PFSK-1 (cell line): ENCODE data around the gene AMPD2.

Experiments used
- FOXP2 ChIP-seq: optimal IDR thresholded peaks from 2 replicates; pipeline ENCODE3; 2011; ENCODE audit warnings: borderline replicate concordance, control low read depth, inconsistent platforms; ENCODE audit not compliant: insufficient read depth; ENCODE audit errors: extremely low read length, extremely low read depth
- POLR2AphosphoS5 ChIP-seq: IDR thresholded peaks from 2 replicates; pipeline ENCODE4 v1.6.1; 2012; ENCODE audit warnings: low read depth, mild to moderate bottlenecking, control low read depth, low read length, moderate library complexity
- SIN3A ChIP-seq: IDR thresholded peaks from 2 replicates; pipeline ENCODE4 v1.6.1; 2012; ENCODE audit warnings: mild to moderate bottlenecking, low read length, moderate library complexity, borderline replicate concordance; ENCODE audit not compliant: insufficient read depth
- TAF1 ChIP-seq: IDR thresholded peaks from 2 replicates; pipeline ENCODE4 v1.6.1; 2012; ENCODE audit warnings: low read length, control low read depth, borderline replicate concordance; ENCODE audit not compliant: insufficient read depth
- TF ChIP-seq, protein P1 (sequence below), 2 experiments: IDR thresholded peaks; 2 replicates each; pipeline versions ENCODE4 v1.6.1 to v1.8.0; 2011 to 2012; ENCODE audit warnings: low read depth in 2 of 2, low read length in 2 of 2, control low read depth in 1 of 2, inconsistent platforms in 1 of 2, mild to moderate bottlenecking in 1 of 2, moderate library complexity in 1 of 2; ENCODE audit not compliant: insufficient read depth in 1 of 2

Gene AMPD2

DNA sequence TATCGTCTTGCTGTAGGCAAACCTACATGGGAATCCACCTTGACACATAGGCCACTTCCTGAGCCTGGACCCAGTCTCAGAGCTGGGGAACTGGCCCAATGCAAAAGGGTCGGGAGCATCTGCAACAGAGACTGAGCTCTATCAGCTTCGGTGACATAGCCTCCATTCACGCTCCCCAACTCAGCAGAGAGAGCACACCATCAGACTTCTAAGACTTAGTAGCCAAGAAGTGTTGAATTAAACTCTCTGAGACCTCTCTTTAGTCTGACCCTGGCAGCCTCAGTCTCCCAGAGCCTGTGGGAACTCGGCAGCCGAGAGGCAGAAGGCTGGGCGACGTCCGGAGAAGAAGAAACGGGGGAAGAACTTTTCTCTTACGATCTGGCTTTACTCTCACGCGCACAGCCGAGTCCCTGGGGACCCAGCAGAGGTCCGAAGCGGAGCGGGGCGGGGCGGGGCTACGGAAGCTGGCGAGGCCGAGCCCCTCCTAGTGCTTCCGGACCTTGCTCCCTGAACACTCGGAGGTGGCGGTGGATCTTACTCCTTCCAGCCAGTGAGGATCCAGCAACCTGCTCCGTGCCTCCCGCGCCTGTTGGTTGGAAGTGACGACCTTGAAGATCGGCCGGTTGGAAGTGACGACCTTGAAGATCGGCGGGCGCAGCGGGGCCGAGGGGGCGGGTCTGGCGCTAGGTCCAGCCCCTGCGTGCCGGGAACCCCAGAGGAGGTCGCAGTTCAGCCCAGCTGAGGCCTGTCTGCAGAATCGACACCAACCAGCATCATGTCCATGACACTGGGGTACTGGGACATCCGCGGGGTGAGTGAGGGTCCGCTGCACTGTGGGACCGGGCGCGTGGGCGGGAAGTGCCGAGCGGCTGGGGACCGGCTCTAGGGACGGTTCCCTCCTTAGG, 36.2 kb downstream of the AMPD2 start, which contains the start of gene GSTM4:
GSTM4 (plus strand) TSS at position 485 of the 905 bp plus-strand sequence; CDS start at position 776, 291 bp downstream.
- TF ChIP-seq TAF1 (no peak), FOXP2 (no peak), SIN3A (no peak), POLR2AphosphoS5 (no peak)
- TF ChIP-seq, protein P1, sequence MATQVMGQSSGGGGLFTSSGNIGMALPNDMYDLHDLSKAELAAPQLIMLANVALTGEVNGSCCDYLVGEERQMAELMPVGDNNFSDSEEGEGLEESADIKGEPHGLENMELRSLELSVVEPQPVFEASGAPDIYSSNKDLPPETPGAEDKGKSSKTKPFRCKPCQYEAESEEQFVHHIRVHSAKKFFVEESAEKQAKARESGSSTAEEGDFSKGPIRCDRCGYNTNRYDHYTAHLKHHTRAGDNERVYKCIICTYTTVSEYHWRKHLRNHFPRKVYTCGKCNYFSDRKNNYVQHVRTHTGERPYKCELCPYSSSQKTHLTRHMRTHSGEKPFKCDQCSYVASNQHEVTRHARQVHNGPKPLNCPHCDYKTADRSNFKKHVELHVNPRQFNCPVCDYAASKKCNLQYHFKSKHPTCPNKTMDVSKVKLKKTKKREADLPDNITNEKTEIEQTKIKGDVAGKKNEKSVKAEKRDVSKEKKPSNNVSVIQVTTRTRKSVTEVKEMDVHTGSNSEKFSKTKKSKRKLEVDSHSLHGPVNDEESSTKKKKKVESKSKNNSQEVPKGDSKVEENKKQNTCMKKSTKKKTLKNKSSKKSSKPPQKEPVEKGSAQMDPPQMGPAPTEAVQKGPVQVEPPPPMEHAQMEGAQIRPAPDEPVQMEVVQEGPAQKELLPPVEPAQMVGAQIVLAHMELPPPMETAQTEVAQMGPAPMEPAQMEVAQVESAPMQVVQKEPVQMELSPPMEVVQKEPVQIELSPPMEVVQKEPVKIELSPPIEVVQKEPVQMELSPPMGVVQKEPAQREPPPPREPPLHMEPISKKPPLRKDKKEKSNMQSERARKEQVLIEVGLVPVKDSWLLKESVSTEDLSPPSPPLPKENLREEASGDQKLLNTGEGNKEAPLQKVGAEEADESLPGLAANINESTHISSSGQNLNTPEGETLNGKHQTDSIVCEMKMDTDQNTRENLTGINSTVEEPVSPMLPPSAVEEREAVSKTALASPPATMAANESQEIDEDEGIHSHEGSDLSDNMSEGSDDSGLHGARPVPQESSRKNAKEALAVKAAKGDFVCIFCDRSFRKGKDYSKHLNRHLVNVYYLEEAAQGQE (IDR thresholded peaks at IDR 0.05; ENCODE audit: insufficient read depth in 1 of 2, low read depth in 2 of 2, low read length in 2 of 2): no peak

DNA sequence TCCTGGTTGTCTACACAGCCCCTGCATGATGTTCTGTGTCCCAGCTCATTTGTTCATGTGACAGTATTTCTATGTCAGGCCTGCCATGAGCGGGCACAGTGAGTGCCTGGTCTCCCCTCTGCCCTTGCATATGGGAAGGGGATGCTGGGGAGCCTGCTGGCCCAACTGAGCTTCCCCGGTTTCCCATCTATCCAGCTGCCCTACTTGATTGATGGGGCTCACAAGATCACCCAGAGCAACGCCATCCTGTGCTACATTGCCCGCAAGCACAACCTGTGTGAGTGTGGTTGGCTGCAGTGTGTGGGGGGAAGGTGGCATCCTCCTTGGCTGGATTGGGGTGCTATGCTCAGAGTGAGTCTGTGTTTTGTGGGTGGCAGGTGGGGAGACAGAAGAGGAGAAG, 37.8 kb downstream of the AMPD2 start:
- TF ChIP-seq SIN3A (no peak), POLR2AphosphoS5 (no peak), FOXP2 (no peak), TAF1 (no peak)
- TF ChIP-seq, protein P1 (IDR thresholded peaks at IDR 0.05; ENCODE audit: insufficient read depth in 1 of 2, low read depth in 2 of 2, low read length in 2 of 2): no peak

DNA sequence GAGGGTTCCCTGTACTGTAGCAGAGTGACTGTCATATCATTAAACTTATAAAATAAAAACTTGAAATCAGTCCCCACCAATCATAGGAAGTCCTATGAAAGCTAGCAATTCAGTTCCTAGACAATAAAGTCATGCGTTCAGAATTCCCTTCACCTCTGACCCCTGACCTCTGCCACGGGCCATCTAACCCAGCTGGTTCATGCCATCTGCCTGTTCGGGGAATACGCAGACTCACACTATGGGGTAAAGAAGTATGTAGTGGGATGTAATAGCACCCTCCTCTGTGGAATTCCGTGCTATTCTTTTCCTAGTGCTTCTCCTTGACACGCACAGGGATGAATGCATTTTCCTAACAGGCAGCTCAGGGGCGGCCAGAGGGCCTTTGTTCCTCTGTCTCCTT, 38.3 kb downstream of the AMPD2 start:
- TF ChIP-seq TAF1 (no peak), FOXP2 (no peak), SIN3A (no peak), POLR2AphosphoS5 (no peak)
- TF ChIP-seq, protein P1 (IDR thresholded peaks at IDR 0.05; ENCODE audit: insufficient read depth in 1 of 2, low read depth in 2 of 2, low read length in 2 of 2): no peak

DNA sequence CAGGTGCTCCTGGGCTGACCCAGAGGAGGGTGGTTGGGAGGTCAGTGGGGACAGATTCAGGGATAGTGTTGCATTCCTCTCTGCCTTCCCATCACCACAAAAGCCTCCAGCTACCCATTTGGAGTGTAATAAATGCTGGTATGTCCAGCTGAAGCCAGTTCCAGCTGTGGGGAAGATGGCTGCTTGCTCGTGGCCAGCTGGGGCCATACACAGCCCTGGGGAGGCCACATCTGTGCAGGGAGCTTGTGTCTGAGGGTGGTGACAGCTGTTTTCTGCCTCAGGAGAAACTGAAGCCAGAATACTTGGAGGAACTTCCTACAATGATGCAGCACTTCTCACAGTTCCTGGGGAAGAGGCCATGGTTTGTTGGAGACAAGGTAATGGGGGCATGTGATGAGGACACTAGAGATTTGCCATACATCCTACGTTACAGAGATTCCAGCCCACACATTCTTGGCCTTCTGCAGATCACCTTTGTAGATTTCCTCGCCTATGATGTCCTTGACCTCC, 39.0 kb downstream of the AMPD2 start:
- TF ChIP-seq TAF1: no peak
- no peak for TF ChIP-seq FOXP2
- no peak for TF ChIP-seq SIN3A
- TF ChIP-seq, protein P1 (IDR thresholded peaks at IDR 0.05; ENCODE audit: insufficient read depth in 1 of 2, low read depth in 2 of 2, low read length in 2 of 2): no peak
- no peak for TF ChIP-seq POLR2AphosphoS5

DNA sequence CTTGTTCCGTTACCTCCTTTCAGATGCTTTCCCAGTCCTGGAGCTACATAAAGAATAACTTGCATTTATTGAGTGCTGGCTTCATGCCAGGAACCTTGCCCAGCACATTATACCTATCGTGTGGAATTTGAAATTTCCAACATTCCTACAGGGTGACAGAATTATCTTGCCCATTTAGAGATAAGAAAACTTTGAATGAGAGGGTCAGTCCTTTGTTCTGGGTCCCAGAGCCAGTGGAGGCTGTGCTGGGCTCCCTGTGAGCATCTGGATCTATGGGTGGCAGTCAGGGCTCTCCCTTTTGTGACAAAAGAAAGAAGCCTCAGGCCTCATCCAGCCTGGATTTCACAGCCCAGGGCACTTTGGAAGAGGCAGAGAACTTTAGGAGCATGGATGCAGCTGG, 39.5 kb downstream of the AMPD2 start:
- TF ChIP-seq TAF1 (no peak), POLR2AphosphoS5 (no peak), SIN3A (no peak), FOXP2 (no peak)
- TF ChIP-seq, protein P1 (IDR thresholded peaks at IDR 0.05; ENCODE audit: insufficient read depth in 1 of 2, low read depth in 2 of 2, low read length in 2 of 2): no peak
